ENCODE results near the gene RPRD2.
A peak's percentile ranks its signal among the peaks of the same experiment; 100 is the strongest.

Gene RPRD2

DNA sequence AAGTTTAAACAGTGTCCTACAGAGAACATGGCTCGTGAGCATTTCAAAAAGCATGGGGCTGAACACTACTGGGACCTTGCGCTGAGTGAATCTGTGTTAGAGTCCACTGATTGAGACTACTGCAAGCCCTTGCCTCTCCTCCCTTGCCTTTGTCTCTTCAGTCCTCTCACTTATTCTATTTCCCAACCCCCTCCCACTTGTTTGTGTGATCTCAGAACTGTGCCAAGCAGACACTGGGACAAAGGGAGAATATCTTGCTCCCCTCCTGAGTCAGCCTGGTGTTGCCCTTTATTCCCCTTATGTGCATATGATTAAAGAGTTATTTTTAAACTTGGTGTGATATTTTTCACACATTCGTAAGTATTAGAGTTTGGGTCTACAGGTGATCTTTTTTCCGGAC is 11.1 kb upstream of the RPRD2 start:
- no peak for DNase-seq (ENCODE audit: low read depth)
- TF ChIP-seq, protein P1, sequence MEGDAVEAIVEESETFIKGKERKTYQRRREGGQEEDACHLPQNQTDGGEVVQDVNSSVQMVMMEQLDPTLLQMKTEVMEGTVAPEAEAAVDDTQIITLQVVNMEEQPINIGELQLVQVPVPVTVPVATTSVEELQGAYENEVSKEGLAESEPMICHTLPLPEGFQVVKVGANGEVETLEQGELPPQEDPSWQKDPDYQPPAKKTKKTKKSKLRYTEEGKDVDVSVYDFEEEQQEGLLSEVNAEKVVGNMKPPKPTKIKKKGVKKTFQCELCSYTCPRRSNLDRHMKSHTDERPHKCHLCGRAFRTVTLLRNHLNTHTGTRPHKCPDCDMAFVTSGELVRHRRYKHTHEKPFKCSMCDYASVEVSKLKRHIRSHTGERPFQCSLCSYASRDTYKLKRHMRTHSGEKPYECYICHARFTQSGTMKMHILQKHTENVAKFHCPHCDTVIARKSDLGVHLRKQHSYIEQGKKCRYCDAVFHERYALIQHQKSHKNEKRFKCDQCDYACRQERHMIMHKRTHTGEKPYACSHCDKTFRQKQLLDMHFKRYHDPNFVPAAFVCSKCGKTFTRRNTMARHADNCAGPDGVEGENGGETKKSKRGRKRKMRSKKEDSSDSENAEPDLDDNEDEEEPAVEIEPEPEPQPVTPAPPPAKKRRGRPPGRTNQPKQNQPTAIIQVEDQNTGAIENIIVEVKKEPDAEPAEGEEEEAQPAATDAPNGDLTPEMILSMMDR (IDR thresholded peaks at IDR 0.05; ENCODE audit: low read depth, low read length, missing control alignments): no peak
- no peak overlapping the region for H3K4me3 ChIP-seq (ENCODE audit: low read depth, low read length)

DNA sequence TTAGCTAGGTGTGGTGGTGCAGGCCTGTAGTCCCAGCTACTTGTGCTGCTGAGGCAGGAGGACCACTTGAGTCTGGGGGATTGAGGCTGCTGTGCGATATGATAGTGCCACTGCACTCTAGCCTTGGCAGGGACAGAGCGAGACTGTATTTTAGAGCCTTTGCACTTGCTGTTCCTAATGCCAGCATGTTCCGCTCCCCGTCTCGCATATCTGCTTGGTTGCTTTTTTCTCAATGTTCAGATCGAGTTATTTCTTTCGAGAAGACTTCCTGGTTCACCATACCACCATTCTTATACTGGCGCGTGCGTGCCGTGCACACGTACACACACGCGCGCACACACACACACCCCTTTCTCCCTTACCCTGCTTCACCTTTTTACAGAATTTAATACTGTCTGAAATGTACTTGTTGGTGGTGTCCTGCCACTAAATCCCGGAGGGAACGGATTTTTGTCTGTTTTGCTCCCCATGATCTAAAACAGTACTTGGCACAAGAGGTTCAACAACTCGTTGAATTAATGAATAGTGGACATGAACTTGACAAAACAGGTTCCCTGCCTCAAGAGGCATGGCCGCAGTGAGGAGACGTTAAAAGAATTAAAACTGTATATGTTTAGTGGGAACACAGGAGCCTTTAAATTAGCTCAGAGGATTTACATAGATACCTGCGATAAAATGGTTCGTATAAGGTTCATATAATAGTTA is 1.1 kb upstream of the RPRD2 start:
- peak overlapping the region; percentile 71 for H3K4me3 ChIP-seq (ENCODE audit: low read depth, low read length)
- TF ChIP-seq, protein P1 (IDR thresholded peaks at IDR 0.05; ENCODE audit: low read depth, low read length, missing control alignments): no peak
- no peak for DNase-seq (ENCODE audit: low read depth)

DNA sequence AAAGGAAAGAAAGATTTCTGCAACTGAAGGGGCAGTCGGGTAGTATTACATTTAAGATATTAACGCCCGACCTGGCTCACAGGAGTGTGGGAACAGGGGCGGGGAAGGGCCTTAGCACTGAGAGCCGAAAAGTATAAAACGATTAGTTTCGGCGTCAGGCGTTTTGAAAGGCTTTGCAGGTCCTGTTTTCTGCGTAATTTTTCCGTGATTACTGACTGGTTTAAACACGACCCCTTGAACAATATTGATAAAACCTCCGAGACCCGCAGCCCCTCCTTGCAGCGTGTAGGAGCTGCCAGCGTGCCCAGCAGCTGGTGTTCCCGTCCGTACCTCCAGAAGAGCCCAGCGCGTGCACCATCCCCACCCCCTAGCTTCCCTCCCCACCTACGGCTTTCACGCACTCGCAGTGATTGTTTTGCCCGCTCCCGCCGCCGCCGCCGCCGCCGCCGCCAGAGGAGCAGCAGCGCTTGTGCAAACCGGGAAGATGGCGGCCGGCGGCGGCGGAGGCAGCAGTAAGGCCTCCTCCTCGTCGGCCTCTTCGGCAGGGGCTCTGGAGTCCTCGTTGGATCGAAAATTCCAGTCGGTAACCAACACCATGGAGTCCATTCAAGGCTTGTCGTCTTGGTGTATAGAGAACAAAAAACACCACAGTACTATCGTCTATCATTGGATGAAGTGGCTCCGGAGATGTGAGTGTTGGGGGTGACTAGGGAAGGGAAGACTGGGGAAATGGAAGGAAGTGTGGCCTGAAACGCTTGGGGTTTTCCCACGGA is 470 bp downstream of the RPRD2 start:
- H3K4me3 ChIP-seq (ENCODE audit: low read depth, low read length): peak overlapping the region; percentile 71
- peak; percentile 21 for DNase-seq (ENCODE audit: low read depth)
- TF ChIP-seq, protein P1 (IDR thresholded peaks at IDR 0.05; ENCODE audit: low read depth, low read length, missing control alignments): no peak

DNA sequence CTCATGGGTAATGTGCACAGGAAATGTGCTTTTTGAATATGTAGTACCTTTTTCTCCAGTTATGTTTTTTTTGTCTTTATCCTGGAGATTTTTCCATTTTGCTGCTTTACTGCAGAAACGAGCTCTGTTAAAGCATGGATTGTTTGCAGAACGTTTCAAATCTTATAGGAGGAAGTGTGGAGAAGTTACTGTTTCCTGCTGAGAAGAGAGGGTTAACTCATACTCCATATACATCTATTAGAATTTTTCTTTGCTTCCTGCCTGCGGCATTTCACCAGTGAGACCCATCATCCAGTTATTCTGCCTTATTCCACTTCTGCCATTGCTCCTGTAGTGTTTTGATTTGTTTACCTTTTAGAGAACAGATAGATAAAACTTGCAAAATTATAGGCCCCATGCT is 2.0 kb downstream of the RPRD2 start:
- TF ChIP-seq, protein P1 (IDR thresholded peaks at IDR 0.05; ENCODE audit: low read depth, low read length, missing control alignments): no peak
- H3K4me3 ChIP-seq (ENCODE audit: low read depth, low read length): peak overlapping the region; percentile 71
- no peak for DNase-seq (ENCODE audit: low read depth)

DNA sequence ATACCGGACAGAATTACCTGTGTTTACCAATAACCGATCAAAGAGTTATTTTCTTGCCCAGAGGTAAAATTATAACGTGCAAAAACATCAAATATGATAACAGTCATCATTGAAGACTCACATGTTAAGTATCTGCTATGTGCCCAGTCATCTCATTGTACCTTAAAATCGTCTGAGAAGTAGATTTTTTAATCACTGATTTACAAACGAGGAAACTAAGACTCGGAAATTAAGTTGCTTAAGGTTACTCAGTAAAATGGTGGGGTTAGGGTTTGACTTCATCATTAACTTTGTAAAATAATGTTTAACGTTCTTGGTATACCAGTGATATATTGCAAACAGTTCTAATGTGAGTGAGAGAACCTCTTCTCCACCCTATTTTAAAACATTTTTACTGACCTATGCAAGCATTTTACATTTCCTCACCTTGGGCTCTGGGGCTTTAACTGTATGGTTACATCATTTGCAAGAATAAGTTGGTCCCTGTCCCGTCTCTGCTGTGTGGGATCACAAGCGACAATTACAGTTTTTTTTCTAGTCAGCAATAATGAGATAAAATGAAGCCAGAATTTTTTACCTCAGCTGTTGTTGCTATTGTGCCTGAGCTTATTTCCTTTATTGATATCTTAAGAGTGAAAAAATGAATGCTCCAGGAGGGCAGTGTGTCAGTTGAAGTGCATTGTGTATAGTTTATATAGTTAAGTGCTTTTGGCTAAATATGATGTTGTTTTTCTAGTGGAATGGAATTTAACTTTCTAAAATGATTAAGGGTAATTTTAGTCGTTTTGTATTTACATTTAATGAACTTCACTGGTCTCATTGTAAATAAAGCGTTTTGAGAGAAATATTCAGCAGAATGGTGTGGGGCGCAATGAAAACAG is 2.7 kb downstream of the RPRD2 start:
- DNase-seq (ENCODE audit: low read depth): no peak
- peak overlapping the region; percentile 71 for H3K4me3 ChIP-seq (ENCODE audit: low read depth, low read length)
- TF ChIP-seq, protein P1 (IDR thresholded peaks at IDR 0.05; ENCODE audit: low read depth, low read length, missing control alignments): no peak

DNA sequence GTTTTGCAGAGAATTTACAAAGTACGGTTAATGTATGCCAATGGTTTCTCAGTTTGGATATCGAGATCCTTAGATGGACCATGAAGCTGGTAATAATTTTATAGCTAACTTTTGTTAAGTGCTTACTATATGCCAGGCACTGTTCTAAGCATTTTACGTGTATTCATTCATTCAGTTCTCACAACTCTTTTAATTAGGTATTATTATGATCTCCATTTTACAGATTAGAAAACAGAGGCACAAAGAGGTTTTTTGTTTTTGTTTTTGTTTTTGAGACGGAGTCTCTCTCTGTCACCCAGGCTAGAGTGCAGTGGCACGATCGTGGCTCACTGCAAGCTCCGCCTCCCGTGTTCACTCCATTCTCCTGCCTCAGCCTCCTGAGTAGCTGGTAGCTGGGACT is 7.2 kb downstream of the RPRD2 start:
- no peak overlapping the region for H3K4me3 ChIP-seq (ENCODE audit: low read depth, low read length)
- TF ChIP-seq, protein P1 (IDR thresholded peaks at IDR 0.05; ENCODE audit: low read depth, low read length, missing control alignments): no peak

More for the DNA sequence above, 7.2 kb downstream of the RPRD2 start:
- no peak for DNase-seq (ENCODE audit: low read depth)
